ENCODE data around the gene TMUB2.

DNA sequence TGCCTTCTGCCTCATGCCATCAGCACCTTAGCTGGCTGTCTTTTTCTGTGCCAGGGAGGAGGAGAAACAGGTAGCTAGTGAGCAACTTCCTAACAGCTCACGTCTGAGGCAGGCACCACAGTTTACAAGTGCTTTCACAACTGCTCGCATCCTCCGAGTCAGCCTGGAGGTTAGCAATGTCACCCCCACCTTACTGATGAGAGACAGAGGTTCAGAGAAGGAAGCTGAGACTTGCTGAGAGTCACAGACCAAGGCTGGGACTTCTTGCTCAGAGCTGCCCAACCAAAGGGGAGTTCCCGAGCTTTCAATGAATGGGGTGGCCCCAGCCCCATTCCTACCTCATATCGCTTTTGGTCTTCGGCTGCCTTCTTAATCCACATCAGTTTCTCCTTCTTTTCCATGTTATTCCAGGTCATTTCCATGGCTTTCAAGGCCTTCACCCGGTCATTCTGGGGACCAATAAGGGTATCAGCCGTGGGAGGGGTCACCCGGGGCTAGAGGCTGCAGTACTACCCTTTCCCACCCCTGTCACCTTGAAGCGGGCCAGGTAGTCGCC, 23.1 kb downstream of the TMUB2 start:
- no peak for TF ChIP-seq CTCF (IDR thresholded peaks at IDR 0.05; ENCODE audit: low read length)
- TF ChIP-seq EZH2 (IDR thresholded peaks at IDR 0.05; ENCODE audit: borderline replicate concordance, low read length): no peak

Data from OCI-LY1 (cell line).